ENCODE results near the gene NIPAL4.

DNA sequence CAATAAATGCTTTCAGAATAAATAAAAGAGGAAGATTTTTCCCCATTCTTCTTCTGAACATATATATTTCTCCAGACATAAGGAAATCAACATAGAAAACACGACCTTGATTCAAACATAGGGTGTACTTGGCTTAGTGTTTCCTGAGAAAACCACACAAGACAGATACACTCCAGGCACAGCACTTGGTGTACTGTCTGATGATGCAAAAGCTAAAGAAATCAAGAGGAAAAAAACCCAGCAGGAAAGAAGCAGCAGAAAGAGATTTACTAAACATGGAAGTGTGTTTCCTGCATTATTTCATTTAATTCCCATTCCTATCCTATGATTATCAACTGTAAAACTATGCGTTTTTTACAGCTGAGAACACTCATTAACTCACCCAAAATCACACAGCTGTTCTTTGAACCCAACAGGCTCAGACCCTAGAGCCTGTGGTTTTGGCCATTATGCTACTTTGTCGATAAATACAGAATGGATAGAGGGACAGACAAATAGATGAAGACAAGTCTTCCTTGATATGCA, 46.1 kb downstream of the NIPAL4 start:
- TF ChIP-seq, protein P1, sequence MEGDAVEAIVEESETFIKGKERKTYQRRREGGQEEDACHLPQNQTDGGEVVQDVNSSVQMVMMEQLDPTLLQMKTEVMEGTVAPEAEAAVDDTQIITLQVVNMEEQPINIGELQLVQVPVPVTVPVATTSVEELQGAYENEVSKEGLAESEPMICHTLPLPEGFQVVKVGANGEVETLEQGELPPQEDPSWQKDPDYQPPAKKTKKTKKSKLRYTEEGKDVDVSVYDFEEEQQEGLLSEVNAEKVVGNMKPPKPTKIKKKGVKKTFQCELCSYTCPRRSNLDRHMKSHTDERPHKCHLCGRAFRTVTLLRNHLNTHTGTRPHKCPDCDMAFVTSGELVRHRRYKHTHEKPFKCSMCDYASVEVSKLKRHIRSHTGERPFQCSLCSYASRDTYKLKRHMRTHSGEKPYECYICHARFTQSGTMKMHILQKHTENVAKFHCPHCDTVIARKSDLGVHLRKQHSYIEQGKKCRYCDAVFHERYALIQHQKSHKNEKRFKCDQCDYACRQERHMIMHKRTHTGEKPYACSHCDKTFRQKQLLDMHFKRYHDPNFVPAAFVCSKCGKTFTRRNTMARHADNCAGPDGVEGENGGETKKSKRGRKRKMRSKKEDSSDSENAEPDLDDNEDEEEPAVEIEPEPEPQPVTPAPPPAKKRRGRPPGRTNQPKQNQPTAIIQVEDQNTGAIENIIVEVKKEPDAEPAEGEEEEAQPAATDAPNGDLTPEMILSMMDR (IDR thresholded peaks at IDR 0.05; ENCODE audit: extremely low read depth in 1 of 2, insufficient read depth in 1 of 2, low read depth in 1 of 2, low read length in 2 of 2), result no peak
- TF ChIP-seq, protein P2, sequence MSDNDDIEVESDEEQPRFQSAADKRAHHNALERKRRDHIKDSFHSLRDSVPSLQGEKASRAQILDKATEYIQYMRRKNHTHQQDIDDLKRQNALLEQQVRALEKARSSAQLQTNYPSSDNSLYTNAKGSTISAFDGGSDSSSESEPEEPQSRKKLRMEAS (IDR thresholded peaks at IDR 0.05; ENCODE audit: insufficient read depth, insufficient read length), result no peak
- TF ChIP-seq EZH2 (IDR thresholded peaks at IDR 0.05; ENCODE audit: borderline replicate concordance, low read depth, low read length, severe bottlenecking), result no peak
- no peak for TF ChIP-seq FOS (IDR thresholded peaks at IDR 0.05; ENCODE audit: borderline replicate concordance, insufficient read depth, low read length)
- no peak for TF ChIP-seq POLR2A (IDR thresholded peaks at IDR 0.05; ENCODE audit: low read depth, low read length)

Data from endothelial cell of umbilical vein (primary cell).